Measurements from ENCODE around the gene CD58.

Gene CD58

DNA sequence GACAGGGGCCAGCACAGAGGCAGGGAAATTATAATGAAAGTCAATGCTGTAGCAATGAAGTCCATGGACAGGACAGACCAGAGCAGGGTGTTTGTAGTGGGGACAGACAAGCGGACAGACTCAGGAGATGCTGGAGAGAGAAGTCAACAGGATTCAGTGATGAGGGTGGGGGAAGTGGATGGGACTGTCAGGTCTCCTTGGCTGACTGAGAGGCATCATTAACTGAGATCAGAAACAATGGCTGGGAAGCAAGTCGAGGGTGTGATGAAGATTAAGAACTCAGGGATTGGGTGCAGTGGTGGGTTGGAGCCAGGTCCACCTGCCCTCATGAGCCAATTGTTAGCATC, 25.5 kb downstream of the CD58 start:
- H3K9me3 Mint-ChIP-seq = no peaks in the 10 kb centered on the region
- H3K4me3 Mint-ChIP-seq = peak overlapping the region; percentile 72 to 84
- ATAC-seq = peak; percentile 42
- peaks cover 37% of the 10 kb centered on the region for H3K4me1 Mint-ChIP-seq
- no peak for DNase-seq
- no peaks in the 10 kb centered on the region for H3K27me3 Mint-ChIP-seq
- H3K27ac Mint-ChIP-seq = peak overlapping the region; percentile 75 to 94

DNA sequence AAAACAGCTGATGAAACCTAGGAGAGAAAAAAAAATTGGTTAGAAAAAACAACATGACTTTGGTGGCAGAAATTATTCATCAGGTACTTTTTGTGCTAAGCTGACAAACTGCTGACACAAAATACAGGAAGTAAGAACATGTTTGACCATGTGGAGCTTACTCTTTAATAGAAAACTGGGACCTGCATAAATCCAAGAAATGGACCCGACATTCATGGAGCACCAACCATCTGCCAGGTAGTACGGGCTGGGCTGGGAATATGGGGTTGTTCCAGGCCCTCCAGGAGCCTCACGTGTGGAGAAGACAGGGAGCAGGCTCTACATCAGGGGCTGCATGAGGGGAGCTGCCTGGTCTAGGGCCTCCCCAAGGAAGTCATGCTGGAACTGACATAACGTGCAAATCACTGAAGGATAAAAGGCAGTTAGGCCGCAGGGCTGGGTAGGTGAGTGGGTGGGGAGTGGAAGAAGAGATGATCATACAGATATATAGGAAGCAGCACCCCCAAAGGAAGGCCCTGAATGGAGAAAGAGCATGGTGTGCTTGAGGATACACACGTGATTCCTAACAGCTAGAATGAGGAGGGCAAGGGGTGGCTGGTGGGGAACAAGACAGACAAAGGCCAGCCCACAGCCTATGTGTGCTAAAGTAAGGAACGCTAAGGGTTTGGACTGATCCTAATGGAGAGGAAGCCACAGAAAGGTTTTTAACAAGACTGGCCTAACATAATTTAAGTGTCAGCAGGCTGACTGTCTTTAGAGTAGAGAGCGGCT, 26.1 kb downstream of the CD58 start:
- peak; percentile 77 for ATAC-seq
- peak overlapping the region; percentile 72 to 84 for H3K4me3 Mint-ChIP-seq
- H3K9me3 Mint-ChIP-seq = no peaks in the 10 kb centered on the region

DNA sequence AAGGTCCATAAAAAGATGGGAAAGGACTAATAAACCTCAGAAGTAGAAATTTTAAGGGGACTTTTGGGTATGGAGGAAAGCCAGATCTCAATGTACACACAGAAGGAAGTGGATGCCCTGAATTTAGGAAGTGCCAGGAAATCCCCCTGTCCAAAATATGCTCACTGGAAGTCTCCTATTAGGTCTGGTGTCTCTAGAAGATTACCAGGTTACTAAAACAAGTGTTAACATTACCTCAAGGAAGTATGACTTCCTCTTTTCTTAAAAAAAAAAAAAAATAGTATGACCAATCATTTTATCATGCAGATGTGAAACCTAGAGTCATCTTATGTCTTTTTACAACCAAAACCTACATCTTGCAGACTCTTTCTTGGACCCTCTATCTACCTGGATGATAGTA, 30.7 kb downstream of the CD58 start:
- DNase-seq = no peak
- Mint-ChIP-seq H3K27me3 (no peaks in the 10 kb centered on the region), H3K9me3 (no peaks in the 10 kb centered on the region), H3K27ac (peak overlapping the region in 1 of 2 donors; percentile 64), H3K4me3 (peak overlapping the region in 1 of 2 donors; percentile 3), H3K4me1 (peaks cover 49% of the 10 kb centered on the region)
- no peak for ATAC-seq

More for the DNA sequence above, 26.1 kb downstream of the CD58 start:
- H3K27me3 Mint-ChIP-seq = no peaks in the 10 kb centered on the region
- peak in 1 of 2 donors; percentile 26 for DNase-seq
- H3K27ac Mint-ChIP-seq = peak overlapping the region; percentile 75 to 94
- peaks cover 43% of the 10 kb centered on the region for H3K4me1 Mint-ChIP-seq

DNA sequence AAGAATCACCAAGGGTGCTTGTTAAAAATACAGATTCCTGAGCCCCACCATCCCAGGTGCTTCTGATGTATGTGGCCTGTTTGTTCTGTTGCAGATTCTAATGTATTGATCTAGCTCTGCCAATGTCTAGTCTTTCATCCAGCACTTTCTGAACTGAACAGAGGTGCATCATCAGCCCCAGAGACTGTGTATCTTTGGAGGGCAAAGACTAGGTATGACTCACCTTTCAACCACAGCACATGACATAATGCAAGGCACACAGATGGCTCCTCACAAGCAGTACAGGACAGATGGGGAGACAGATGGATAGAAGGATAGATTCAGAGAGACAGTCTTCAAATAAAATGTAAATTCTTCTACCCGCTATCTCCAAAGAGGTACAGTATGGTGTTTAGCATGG, 32.3 kb downstream of the CD58 start:
- peak; percentile 44 to 54 for DNase-seq
- no peak overlapping the region for H3K4me3 Mint-ChIP-seq
- peak; percentile 100 for ATAC-seq
- no peaks in the 10 kb centered on the region for H3K9me3 Mint-ChIP-seq
- no peak overlapping the region for H3K27ac Mint-ChIP-seq
- H3K4me1 Mint-ChIP-seq = peaks cover 37% of the 10 kb centered on the region
- no peaks in the 10 kb centered on the region for H3K27me3 Mint-ChIP-seq

DNA sequence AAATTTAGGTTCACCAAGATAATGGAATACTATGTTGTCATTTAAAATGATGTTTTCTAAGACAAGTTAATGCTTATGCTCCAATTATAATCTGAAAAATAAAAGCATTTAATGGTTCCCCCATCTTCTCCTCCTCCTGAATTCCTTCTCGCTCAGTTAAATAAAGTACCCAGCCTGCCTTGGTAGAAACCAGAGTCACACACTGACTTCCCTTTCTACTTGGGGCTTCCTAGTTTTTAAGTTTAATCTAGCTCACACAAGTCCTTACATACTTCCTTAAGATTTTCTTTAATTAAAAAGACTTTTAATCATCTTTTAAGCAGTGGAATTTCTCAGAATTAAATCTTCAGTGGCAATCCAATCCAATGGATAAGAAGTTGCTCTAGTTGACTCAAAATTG, 32.9 kb downstream of the CD58 start:
- Mint-ChIP-seq H3K27ac (no peak overlapping the region), H3K4me1 (peaks cover 32% of the 10 kb centered on the region), H3K27me3 (no peaks in the 10 kb centered on the region), H3K9me3 (no peaks in the 10 kb centered on the region), H3K4me3 (no peak overlapping the region)
- DNase-seq (no peak), ATAC-seq (no peak)

DNA sequence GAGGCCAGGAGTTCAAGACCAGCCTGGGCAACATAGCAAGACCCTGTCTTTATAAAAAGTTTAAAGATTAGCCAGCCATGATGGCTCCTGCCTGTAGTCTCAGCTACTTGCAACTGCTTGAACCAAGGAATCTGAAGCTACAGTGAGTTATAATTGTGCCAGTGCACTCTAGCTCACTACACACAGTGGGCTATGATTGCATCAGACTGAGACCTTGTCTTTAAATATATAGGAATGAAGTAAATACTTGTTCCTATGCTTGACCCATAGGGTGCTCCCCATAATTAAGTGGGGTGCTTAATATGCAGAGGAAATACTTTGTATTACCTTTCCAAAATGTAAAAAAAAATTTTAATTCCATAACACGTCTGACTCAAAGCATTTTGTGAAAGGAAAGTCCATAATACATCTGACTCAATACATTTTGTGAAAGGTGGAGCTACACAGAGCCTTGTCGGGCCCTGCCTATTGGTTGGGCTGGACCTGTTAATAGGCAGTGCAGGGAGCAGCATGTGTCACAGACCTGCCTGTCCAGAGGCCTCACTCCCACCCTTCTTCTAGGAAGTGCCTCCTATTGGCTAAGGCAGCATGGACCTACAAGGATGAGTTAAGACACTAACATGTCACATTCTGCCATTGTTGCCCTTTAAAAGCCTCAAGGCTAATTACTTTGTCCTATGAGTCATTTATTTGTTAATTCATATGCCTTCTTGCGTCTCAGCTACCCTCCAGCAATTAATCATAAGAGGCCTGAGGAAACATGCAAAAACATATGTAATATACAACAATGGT, 33.6 kb downstream of the CD58 start:
- DNase-seq (no peak), ATAC-seq (no peak)
- no peaks in the 10 kb centered on the region for H3K27me3 Mint-ChIP-seq
- no peak overlapping the region for H3K27ac Mint-ChIP-seq
- H3K4me1 Mint-ChIP-seq = peaks cover 32% of the 10 kb centered on the region
- H3K4me3 Mint-ChIP-seq = no peak overlapping the region
- no peaks in the 10 kb centered on the region for H3K9me3 Mint-ChIP-seq

DNA sequence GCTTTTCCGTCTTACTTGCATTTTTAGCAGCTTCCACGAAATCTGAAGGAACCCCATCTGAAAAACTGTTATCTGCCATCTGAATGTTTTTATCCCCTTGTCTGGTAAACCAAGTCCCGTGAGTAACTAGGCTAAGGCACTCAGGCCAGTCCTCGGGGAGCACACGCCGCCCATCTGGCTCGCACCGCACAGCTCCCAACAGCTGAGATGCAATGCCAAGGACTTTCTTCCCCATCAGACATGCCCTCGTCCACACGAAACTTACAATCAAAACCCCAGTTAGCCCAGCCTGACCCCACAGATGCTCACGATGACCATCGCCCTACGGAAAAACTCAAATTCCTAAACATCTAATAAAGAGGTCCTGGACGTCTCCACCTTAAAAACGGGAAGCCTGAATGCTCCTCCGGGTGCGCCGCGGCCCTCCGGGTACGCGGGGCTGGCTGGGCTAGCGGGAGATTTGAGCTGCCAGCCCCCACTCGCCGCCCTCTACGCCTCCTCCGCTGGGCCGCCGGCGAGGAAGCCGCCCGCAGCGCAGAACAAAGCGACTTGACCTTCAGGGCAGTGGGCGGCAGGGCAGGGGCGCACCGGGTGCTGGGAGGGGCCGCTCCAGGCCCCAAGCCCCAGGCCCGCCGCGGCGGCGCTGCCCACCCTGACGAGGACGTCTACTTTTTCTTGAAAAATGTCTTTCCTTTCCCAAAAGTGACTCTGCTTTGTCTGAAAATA, 36.6 kb downstream of the CD58 start:
- H3K27me3 Mint-ChIP-seq = no peaks in the 10 kb centered on the region
- ATAC-seq (no peak), DNase-seq (no peak)
- no peak overlapping the region for H3K4me3 Mint-ChIP-seq
- peaks cover 16% of the 10 kb centered on the region for H3K4me1 Mint-ChIP-seq
- H3K27ac Mint-ChIP-seq = no peak overlapping the region
- no peaks in the 10 kb centered on the region for H3K9me3 Mint-ChIP-seq

DNA sequence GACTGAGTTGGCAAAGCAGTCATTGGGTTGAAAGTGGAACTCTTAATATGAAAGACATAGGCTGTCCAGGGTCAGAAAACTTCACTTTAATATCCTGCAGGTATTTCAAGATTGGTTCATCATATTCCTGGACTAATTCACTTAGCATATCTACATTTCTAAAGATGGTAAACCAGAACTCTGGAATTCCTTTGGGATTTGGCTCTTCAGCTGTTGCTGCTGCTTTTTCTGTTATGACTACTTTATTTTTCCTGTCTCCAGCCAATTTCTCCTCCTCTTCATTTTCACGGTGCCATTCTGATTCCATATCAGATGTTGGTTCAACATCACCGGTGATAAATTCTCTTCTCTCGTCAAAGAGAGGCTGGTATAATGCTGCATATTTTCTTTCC, 37.4 kb downstream of the CD58 start:
- Mint-ChIP-seq H3K4me3 (no peak overlapping the region), H3K27ac (no peak overlapping the region), H3K4me1 (peaks cover 9% of the 10 kb centered on the region), H3K27me3 (no peaks in the 10 kb centered on the region), H3K9me3 (peaks cover 4 to 5% of the 10 kb centered on the region in 2 donors)
- ATAC-seq = no peak
- DNase-seq = no peak

DNA sequence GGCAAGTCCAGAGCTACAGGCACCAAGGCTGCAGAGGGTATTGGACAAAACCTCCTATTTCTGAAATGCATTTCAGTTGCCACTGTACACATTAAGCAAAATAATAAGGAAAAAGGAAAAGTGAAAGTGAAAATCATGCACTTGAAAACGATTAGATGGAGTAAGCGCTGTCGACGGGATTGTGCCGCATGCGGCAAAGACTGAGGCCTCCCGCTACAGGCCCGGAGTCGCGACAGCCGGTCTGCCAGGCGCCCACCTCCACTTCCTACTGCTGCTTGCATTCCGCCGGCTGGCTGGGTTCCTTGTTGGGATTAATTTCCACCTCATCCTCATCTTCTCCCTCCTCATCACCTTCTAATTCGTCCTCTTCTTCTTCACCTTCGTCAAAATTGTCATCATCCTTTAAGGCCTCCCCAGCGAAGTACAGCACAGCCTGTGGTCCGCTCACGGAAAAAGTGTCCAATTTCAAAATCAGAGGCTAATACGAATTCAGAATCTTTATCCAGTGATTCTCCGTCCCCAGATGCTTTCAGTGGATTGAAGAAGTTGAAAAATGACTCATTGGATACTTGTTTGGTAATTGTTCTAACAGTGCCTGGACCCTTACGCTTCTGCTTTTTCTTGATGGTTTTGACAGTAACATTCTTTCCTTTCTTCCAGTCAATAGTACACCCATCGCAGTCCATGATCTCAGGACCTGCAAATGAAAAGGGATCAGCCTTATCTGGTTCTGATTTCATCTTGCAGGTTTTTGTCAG, 38.0 kb downstream of the CD58 start:
- peaks cover 3% of the 10 kb centered on the region for H3K4me1 Mint-ChIP-seq
- H3K4me3 Mint-ChIP-seq = no peak overlapping the region
- DNase-seq (no peak), ATAC-seq (no peak)
- H3K9me3 Mint-ChIP-seq = peaks cover 9 to 10% of the 10 kb centered on the region in 2 donors
- H3K27me3 Mint-ChIP-seq = no peaks in the 10 kb centered on the region
- H3K27ac Mint-ChIP-seq = peak overlapping the region in 1 of 2 donors; percentile 23

DNA sequence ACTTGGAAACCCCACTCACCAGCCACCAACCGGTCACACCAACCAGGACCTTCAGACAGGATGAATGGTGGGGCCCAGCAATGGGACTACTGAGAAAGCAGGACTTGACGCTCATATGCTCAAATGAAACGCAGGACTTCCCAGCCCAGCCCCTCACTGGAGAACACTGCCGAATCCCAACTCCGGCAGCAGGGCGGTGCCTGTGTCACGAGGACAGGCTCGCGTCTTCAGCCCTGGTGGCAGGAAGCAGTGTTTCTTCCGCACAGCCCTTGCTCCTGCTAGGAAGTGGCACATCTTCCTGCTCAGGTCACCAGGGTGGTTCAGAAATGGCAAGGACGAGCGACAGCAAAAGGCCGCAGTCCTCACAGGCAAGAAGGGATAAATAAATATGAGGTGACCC, 38.9 kb downstream of the CD58 start:
- ATAC-seq (no peak), DNase-seq (no peak)
- H3K4me1 Mint-ChIP-seq = no peaks in the 10 kb centered on the region
- H3K4me3 Mint-ChIP-seq = no peak overlapping the region
- no peaks in the 10 kb centered on the region for H3K27me3 Mint-ChIP-seq
- H3K9me3 Mint-ChIP-seq = peaks cover 10% of the 10 kb centered on the region in 2 donors
- H3K27ac Mint-ChIP-seq = peak overlapping the region in 1 of 2 donors; percentile 44

DNA sequence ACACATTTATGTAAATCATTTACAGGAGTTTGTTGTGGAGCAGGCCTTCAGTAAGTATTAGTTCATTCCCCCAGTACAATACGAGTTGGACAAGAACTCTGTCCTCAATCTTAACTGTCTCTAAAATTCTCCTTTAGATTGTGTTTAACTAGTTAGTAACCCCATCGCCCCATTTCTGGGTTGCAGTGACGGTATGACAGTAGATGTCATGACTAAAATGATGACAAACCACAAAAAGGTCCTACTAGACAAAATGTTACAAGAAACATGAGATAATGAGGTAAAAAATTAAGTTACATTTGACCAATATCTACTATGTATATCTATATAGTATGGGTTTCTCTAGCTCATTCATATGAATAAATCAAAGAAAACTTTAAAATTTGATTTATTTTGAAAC, 41.1 kb downstream of the CD58 start:
- DNase-seq = no peak
- H3K4me1 Mint-ChIP-seq = no peaks in the 10 kb centered on the region
- no peak overlapping the region for H3K27ac Mint-ChIP-seq
- no peak overlapping the region for H3K4me3 Mint-ChIP-seq
- H3K9me3 Mint-ChIP-seq = peaks cover 19 to 20% of the 10 kb centered on the region in 2 donors
- ATAC-seq = no peak
- H3K27me3 Mint-ChIP-seq = no peaks in the 10 kb centered on the region

DNA sequence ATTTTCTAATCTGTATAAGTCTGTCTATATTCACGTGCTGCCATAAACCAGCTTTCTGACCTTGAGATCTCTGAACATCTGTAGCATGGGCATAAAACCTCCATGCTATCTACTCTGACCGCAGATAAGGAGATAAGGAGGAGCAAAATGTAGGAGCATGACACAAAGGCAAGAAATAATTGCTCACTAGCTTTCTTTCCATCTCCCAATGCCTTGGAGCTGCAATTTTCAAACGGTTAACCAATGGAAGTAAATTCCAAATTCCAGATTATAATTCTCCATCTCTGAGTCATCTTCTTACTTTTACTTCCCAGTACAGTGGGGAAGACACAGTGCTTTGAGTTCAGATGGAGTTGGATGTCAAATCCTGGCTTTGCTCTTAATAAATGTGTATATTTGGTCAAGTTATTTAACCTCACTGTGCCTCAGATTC, 41.6 kb downstream of the CD58 start:
- no peak overlapping the region for H3K4me3 Mint-ChIP-seq
- no peaks in the 10 kb centered on the region for H3K27me3 Mint-ChIP-seq
- ATAC-seq (no peak), DNase-seq (no peak)
- H3K4me1 Mint-ChIP-seq = no peaks in the 10 kb centered on the region
- no peak overlapping the region for H3K27ac Mint-ChIP-seq
- peaks cover 19 to 20% of the 10 kb centered on the region in 2 donors for H3K9me3 Mint-ChIP-seq

DNA sequence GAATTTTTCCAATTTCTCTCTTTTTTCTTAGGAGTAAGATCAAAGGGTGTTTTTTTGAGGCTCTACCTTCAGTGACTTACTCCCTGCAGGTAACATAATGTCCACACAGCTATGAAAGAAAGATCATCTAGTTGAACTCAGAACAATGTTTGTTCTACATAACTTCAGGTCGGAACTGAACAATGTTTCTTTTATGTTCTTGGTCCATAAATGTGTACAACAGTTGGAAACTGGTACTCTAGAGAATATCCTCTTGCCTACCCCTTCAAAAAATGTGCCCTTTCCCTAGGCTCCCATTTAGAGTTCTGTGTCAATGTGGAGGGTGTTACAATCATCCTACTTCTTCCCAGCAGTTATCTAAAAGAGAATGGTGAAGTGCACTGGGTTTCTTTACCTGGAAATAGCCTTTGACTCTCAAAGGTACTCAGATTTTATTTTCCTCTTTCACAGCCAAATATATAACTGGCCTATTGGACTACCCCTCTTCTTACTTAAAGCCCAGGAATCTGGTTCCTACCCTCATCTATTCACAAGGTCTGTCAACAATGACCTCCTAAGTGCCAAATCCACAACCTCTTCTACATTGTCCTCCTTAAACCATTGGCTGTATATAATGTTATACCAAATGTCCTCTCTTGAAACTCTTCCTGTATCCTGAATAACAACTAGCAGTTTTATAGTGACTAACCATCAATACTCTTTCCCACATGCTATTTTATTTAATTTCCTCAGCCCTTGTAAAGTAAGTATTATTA, 42.3 kb downstream of the CD58 start:
- DNase-seq (no peak), ATAC-seq (no peak)
- Mint-ChIP-seq H3K4me3 (no peak overlapping the region), H3K4me1 (no peaks in the 10 kb centered on the region), H3K9me3 (peaks cover 19 to 20% of the 10 kb centered on the region in 2 donors), H3K27ac (no peak overlapping the region), H3K27me3 (no peaks in the 10 kb centered on the region)

DNA sequence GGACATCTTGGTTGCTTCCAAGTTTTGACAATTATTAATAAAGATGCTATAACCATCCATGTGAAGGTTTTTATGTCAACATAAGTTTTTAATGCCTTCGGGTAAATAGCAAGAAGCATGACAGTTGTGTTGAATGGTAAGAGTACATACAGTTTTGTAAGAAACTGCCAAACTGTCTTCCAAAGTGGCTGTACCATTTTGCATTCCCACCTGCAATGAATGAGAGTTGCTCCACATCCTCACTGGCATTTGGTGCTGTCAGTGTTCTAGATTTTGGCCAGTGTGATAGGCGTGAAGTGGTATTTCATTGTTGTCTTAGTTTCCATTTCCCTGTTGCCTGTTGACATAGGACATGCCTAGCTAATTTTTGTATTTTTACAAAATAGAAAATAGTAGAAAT, 45.4 kb downstream of the CD58 start:
- Mint-ChIP-seq H3K9me3 (peaks cover 19 to 20% of the 10 kb centered on the region in 2 donors), H3K27ac (no peak overlapping the region), H3K27me3 (no peaks in the 10 kb centered on the region), H3K4me1 (no peaks in the 10 kb centered on the region), H3K4me3 (no peak overlapping the region)
- no peak for DNase-seq
- no peak for ATAC-seq

DNA sequence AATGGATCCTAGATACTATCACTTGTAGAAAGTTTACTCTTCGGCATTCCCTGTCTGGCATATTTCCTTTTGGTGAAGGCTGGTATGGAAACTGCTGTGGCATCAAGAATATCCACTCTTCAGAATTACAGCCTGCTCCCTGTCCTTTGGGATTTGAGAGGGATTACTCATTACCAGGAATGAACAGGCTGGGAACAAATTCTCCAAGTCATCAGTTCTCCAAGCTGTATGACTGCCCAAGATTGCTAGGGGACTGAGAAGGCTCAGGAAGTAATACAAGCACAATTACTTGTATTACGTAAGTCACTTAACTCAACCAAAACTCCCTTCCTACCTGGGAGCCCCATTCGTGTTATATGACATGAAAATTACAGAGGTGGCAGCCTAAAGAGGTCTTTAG, 49.6 kb downstream of the CD58 start:
- no peak for ATAC-seq
- no peak overlapping the region for H3K4me3 Mint-ChIP-seq
- peaks cover 15% of the 10 kb centered on the region for H3K4me1 Mint-ChIP-seq

More for the DNA sequence above, 49.6 kb downstream of the CD58 start:
- H3K27me3 Mint-ChIP-seq = no peaks in the 10 kb centered on the region
- DNase-seq = no peak
- H3K9me3 Mint-ChIP-seq = peaks cover 4% of the 10 kb centered on the region in 2 donors
- no peak overlapping the region for H3K27ac Mint-ChIP-seq
